MM.1S (cell line): ENCODE results near the gene SLAIN2.
"Not testable (repeated sequence)": the region's sequence is repeated elsewhere in the genome, so short reads cannot be mapped to it uniquely, and the experiment has no call there.

Source experiments
- DNase-seq: peaks from one replicate; pipeline ENCODE4 v3.0.0-alpha.2; 2015
- H2AFZ ChIP-seq: fragments of 300-600 bp; sonication (generic); 2 replicates; pipeline ENCODE4 v1.6.0; 2016; ENCODE audit warnings: antibody characterized with exemption, low read length
- H3F3A ChIP-seq: fragments of 300-600 bp; sonication (generic); 2 replicates; pipeline ENCODE4 v1.6.1; 2016; ENCODE audit warnings: mild to moderate bottlenecking, antibody characterized with exemption, low read length, moderate library complexity, mixed read lengths; ENCODE audit not compliant: insufficient read depth
- H3K27ac ChIP-seq: fragments of 300-600 bp; sonication (generic); 2 replicates; pipeline ENCODE4 v1.5.1; 2016; ENCODE audit warnings: mild to moderate bottlenecking, low read length
- H3K27me3 ChIP-seq: fragments of 300-600 bp; sonication (generic); replicated peaks from 2 replicates; pipeline ENCODE4 v1.6.0; 2016; ENCODE audit warnings: low read length; ENCODE audit not compliant: insufficient read depth
- H3K36me3 ChIP-seq: fragments of 300-600 bp; sonication (generic); replicated peaks from 2 replicates; pipeline ENCODE4 v1.6.1; 2016; ENCODE audit warnings: mild to moderate bottlenecking, low read length, mixed read lengths; ENCODE audit not compliant: insufficient read depth
- H3K4me1 ChIP-seq: fragments of 300-600 bp; sonication (generic); 2 replicates; pipeline ENCODE4 v1.6.1; 2016; ENCODE audit warnings: low read length, mixed read lengths
- H3K4me2 ChIP-seq: fragments of 300-600 bp; sonication (generic); 2 replicates; pipeline ENCODE4 v1.6.0; 2016; ENCODE audit warnings: low read depth, low read length
- H3K4me3 ChIP-seq: fragments of 300-600 bp; sonication (generic); 2 replicates; pipeline ENCODE4 v1.5.1; 2016; ENCODE audit warnings: low read length, mixed read lengths
- H3K79me2 ChIP-seq: fragments of 300-600 bp; sonication (generic); 2 replicates; pipeline ENCODE4 v1.6.1; 2016; ENCODE audit warnings: mixed run types, low read length, mixed read lengths
- H3K9ac ChIP-seq: fragments of 300-600 bp; sonication (generic); 2 replicates; pipeline ENCODE4 v1.6.1; 2016; ENCODE audit warnings: low read length, mixed read lengths
- H3K9me2 ChIP-seq: fragments of 300-600 bp; sonication (generic); replicated peaks from 2 replicates; pipeline ENCODE4 v1.6.1; 2016; ENCODE audit warnings: mild to moderate bottlenecking, low read length, mixed read lengths; ENCODE audit not compliant: insufficient read depth
- H3K9me3 ChIP-seq: fragments of 300-600 bp; sonication (generic); replicated peaks from 2 replicates; pipeline ENCODE4 v1.6.1; 2016; ENCODE audit warnings: mild to moderate bottlenecking, low read length, mixed read lengths; ENCODE audit not compliant: insufficient read depth
- H4K20me1 ChIP-seq: fragments of 300-600 bp; sonication (generic); 2 replicates; pipeline ENCODE4 v1.6.1; 2016; ENCODE audit warnings: mild to moderate bottlenecking, low read length, moderate library complexity, mixed read lengths; ENCODE audit not compliant: insufficient read depth
- EZH2 ChIP-seq: fragments of 300-600 bp; sonication (generic); optimal IDR thresholded peaks from 2 replicates; pipeline ENCODE3; 2017; ENCODE audit warnings: low read depth, mild to moderate bottlenecking, antibody characterized with exemption, low read length, mixed read lengths
- EZH2phosphoT487 ChIP-seq: fragments of 300-600 bp; sonication (generic); IDR thresholded peaks from 2 replicates; pipeline ENCODE4 v1.6.1; 2018; ENCODE audit warnings: antibody characterized with exemption, low read length
- TF ChIP-seq, protein P1 (sequence below): fragments of 300-600 bp; sonication (generic); IDR thresholded peaks from 2 replicates; pipeline ENCODE4 v1.5.1; 2016; ENCODE audit warnings: antibody characterized with exemption, low read length, mixed read lengths

SLAIN2 gene

DNA sequence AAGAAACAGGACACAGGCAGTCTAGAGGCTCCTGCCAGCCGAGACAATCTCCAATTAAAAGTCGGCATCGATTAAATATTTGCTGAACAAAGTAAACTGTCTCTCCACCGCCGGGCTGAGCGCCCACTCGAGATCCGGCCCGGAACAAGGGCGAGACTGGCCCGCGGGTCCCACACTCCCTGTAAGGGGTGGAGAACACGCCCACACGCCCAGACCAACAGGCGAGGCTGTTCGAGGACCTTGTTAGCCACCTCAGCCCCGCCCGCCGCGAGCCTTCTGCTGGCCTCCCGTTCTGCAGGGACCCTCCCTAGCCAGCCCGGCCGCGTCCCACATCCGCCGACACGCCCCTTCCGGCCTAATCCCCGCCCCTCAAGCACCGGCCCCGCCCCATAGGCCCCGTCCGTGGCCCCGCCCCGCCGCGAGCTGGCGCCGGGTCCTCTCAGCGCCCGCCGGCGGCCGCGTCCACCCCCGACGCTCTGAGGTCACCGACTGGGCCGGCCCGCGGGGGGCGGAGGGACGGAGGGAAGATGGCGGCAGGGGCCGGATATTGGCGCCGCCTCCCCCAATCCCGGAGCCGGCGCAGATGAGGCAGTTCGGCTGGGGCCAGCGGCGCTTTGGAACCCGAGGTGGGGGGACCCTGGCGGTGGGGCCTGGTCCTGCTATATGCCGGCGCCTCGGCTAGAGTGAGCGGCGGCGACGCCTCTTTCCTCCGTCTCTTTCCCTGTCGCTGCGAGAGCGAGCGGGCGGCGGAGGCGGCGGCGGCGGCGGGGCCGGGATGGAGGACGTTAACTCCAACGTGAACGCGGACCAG is at the start of gene SLAIN2:
SLAIN2 (plus strand) TSS at position 565 of the 811 bp plus-strand sequence; CDS start at position 776, 211 bp downstream.
- Histone ChIP-seq H3K36me3 (no peaks in the 10 kb centered on the region), H3K27me3 (no peaks in the 10 kb centered on the region), H3K9ac (peak within 1 kb of the TSS; percentile 87), H3F3A (peaks cover 12% of the 10 kb centered on the region; the same call in 1 of the 2 replicates), H3K4me3 (peak within 1 kb of the TSS; percentile 95), H3K4me1 (peaks cover 28% of the 10 kb centered on the region), H3K79me2 (peaks cover 45% of the 10 kb centered on the region), H2AFZ (peak within 1 kb of the TSS; percentile 80), H4K20me1 (no peaks in the 10 kb centered on the region), H3K9me3 (no peaks in the 10 kb centered on the region), H3K27ac (peak within 1 kb of the TSS; percentile 77; the same call in 1 of the 2 replicates), H3K4me2 (peak within 1 kb of the TSS; percentile 97), H3K9me2 (no peaks in the 10 kb centered on the region)
- TF ChIP-seq, protein P1, sequence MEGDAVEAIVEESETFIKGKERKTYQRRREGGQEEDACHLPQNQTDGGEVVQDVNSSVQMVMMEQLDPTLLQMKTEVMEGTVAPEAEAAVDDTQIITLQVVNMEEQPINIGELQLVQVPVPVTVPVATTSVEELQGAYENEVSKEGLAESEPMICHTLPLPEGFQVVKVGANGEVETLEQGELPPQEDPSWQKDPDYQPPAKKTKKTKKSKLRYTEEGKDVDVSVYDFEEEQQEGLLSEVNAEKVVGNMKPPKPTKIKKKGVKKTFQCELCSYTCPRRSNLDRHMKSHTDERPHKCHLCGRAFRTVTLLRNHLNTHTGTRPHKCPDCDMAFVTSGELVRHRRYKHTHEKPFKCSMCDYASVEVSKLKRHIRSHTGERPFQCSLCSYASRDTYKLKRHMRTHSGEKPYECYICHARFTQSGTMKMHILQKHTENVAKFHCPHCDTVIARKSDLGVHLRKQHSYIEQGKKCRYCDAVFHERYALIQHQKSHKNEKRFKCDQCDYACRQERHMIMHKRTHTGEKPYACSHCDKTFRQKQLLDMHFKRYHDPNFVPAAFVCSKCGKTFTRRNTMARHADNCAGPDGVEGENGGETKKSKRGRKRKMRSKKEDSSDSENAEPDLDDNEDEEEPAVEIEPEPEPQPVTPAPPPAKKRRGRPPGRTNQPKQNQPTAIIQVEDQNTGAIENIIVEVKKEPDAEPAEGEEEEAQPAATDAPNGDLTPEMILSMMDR: peak; percentile 19
- no peak for TF ChIP-seq EZH2phosphoT487
- DNase-seq: peak; percentile 95

- H2AFZ ChIP-seq, H4K20me1 ChIP-seq, H3K27ac ChIP-seq, H3K36me3 ChIP-seq, H3K79me2 ChIP-seq, H3K4me2 ChIP-seq, H3K9ac ChIP-seq, H3K4me3 ChIP-seq, H3K9me3 ChIP-seq, H3K9me2 ChIP-seq, H3F3A ChIP-seq, DNase-seq: not testable (repeated sequence)
- H3K27me3 ChIP-seq: peaks cover 10% of the 10 kb centered on the region; the same call in 1 of the 2 replicates
- H3K4me1 ChIP-seq: peaks cover 14% of the 10 kb centered on the region
Observed at GRCh38 chr4:48292218-48292790, 49.0 kb upstream of the SLAIN2 start.

- DNase-seq: no peak
- Histone ChIP-seq H3K4me3 (no peak overlapping the region), H3K36me3 (no peaks in the 10 kb centered on the region), H3K9ac (no peak overlapping the region), H3F3A (no peaks in the 10 kb centered on the region), H3K4me1 (peaks cover 14% of the 10 kb centered on the region), H3K9me3 (no peaks in the 10 kb centered on the region), H3K4me2 (no peak overlapping the region), H3K27me3 (peaks cover 10% of the 10 kb centered on the region; the same call in 1 of the 2 replicates), H2AFZ (no peak overlapping the region), H3K79me2 (no peaks in the 10 kb centered on the region), H3K27ac (no peak overlapping the region), H4K20me1 (no peaks in the 10 kb centered on the region), H3K9me2 (no peaks in the 10 kb centered on the region)
- TF ChIP-seq, protein P1: no peak
- TF ChIP-seq EZH2 (no peak), EZH2phosphoT487 (no peak)
Observed at GRCh38 chr4:48295116-48295515, 46.2 kb upstream of the SLAIN2 start.
